Stimulated activated CD8-positive, alpha-beta memory T cell treated with anti-CD3 and anti-CD28 coated beads, Interleukin-2, amount 100 ng/mL, for 48 hours (primary cell): Measurements from ENCODE around the gene WDR72.
"Not testable (repeated sequence)": the region's sequence is repeated elsewhere in the genome, so short reads cannot be mapped to it uniquely, and the experiment has no call there.

Experiments
- DNase-seq, 2 donors: peaks; one replicate each; pipeline ENCODE4 v3.0.0-alpha.2; 2020; ENCODE audit warnings: low read depth in 2 of 2

Gene WDR72

GRCh38 chr15:53759411-53759931 lies at the start of gene WDR72:
WDR72 (minus strand) TSS chr15:53759663; CDS start chr15:53733149, 26,514 bp downstream.
- DNase-seq, result no peak

- DNase-seq, result no peak
Measured at GRCh38 chr15:53808058-53808706, 48.7 kb upstream of the WDR72 start.

- no peak for DNase-seq
Measured at GRCh38 chr15:53807501-53807900, 48.0 kb upstream of the WDR72 start.

GRCh38 chr15:53802672-53803071 lies 43.2 kb upstream of the WDR72 start:
- DNase-seq, result no peak

GRCh38 chr15:53791581-53791980 lies 32.1 kb upstream of the WDR72 start:
- DNase-seq, result no peak

GRCh38 chr15:53789654-53790375 lies 30.4 kb upstream of the WDR72 start:
- no peak for DNase-seq

GRCh38 chr15:53786401-53786800 lies 26.9 kb upstream of the WDR72 start:
- DNase-seq, result no peak

GRCh38 chr15:53785241-53785640 lies 25.8 kb upstream of the WDR72 start:
- not testable (repeated sequence) for DNase-seq

- DNase-seq, result no peak
Measured at GRCh38 chr15:53762916-53763315, 3.5 kb upstream of the WDR72 start.

GRCh38 chr15:53758412-53758811 lies 1.1 kb downstream of the WDR72 start:
- DNase-seq, result no peak

GRCh38 chr15:53757906-53758305 lies 1.6 kb downstream of the WDR72 start:
- no peak for DNase-seq

GRCh38 chr15:53753813-53754212 lies 5.7 kb downstream of the WDR72 start:
- DNase-seq, result no peak

- no peak for DNase-seq
Measured at GRCh38 chr15:53752406-53752805, 7.1 kb downstream of the WDR72 start.

- DNase-seq, result no peak
Measured at GRCh38 chr15:53747501-53748068, 11.9 kb downstream of the WDR72 start.

- DNase-seq, result no peak
Measured at GRCh38 chr15:53746101-53746500, 13.4 kb downstream of the WDR72 start.

- DNase-seq, result no peak
Measured at GRCh38 chr15:53739651-53740050, 19.8 kb downstream of the WDR72 start.

GRCh38 chr15:53739187-53739586 lies 20.3 kb downstream of the WDR72 start:
- no peak for DNase-seq

- DNase-seq, result no peak
Measured at GRCh38 chr15:53721334-53722087, 38.0 kb downstream of the WDR72 start.

GRCh38 chr15:53716909-53717876 lies 42.3 kb downstream of the WDR72 start:
- no peak for DNase-seq

- DNase-seq, result no peak
Measured at GRCh38 chr15:53713218-53713617, 46.2 kb downstream of the WDR72 start.

- no peak for DNase-seq
Measured at GRCh38 chr15:53710906-53711305, 48.6 kb downstream of the WDR72 start.
